SK-N-SH treated with all-trans-retinoic acid at 6 μM for 48 hours (cell line): ENCODE measurements around the gene CREB1.

ENCODE experiments used
- BACH2 ChIP-seq: fragments of 250-450 bp; sonication (Bioruptor Pico); IDR thresholded peaks from 2 replicates; pipeline ENCODE4 v1.9.0; 2021; ENCODE audit warnings: mild to moderate bottlenecking, borderline replicate concordance
- ESRRG ChIP-seq: fragments of 250-450 bp; sonication (Bioruptor Pico); IDR thresholded peaks from 2 replicates; pipeline ENCODE4 v1.6.1; 2021; ENCODE audit warnings: mild to moderate bottlenecking
- PATZ1 ChIP-seq: fragments of 250-450 bp; sonication (Bioruptor Pico); IDR thresholded peaks from 2 replicates; pipeline ENCODE4 v1.8.0; 2020; ENCODE audit warnings: mild to moderate bottlenecking, moderate library complexity, borderline replicate concordance
- TOX ChIP-seq: fragments of 250-450 bp; sonication (Bioruptor Pico); IDR thresholded peaks from 2 replicates; pipeline ENCODE4 v1.8.0; 2021; ENCODE audit warnings: mild to moderate bottlenecking, moderate library complexity, borderline replicate concordance
- ZNF565 ChIP-seq: fragments of 450-650 bp; formaldehyde crosslinking; conservative IDR thresholded peaks from 2 replicates; pipeline ENCODE4 v1.5.0; 2020; ENCODE audit warnings: low read depth, mild to moderate bottlenecking, moderate library complexity
- TF ChIP-seq, protein P1 (sequence below): fragments of 250-450 bp; sonication (Bioruptor Pico); IDR thresholded peaks from 2 replicates; pipeline ENCODE4 v1.5.1; 2020; ENCODE audit warnings: low read depth, mild to moderate bottlenecking, moderate library complexity

- TF ChIP-seq, protein P1, sequence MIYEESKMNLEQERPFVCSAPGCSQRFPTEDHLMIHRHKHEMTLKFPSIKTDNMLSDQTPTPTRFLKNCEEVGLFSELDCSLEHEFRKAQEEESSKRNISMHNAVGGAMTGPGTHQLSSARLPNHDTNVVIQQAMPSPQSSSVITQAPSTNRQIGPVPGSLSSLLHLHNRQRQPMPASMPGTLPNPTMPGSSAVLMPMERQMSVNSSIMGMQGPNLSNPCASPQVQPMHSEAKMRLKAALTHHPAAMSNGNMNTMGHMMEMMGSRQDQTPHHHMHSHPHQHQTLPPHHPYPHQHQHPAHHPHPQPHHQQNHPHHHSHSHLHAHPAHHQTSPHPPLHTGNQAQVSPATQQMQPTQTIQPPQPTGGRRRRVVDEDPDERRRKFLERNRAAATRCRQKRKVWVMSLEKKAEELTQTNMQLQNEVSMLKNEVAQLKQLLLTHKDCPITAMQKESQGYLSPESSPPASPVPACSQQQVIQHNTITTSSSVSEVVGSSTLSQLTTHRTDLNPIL (CRISPR knock-in tag) = no peak
- TF ChIP-seq PATZ1 (CRISPR knock-in tag) (no peak), ZNF565 (CRISPR knock-in tag) (no peak), BACH2 (CRISPR knock-in tag) (no peak), ESRRG (no peak), TOX (no peak)
Measured at GRCh38 chr2:207501802-207502576, 27.8 kb upstream of the CREB1 start.
